ENCODE data around the gene C2orf42.
"Not testable (repeated sequence)": the region's sequence is repeated elsewhere in the genome, so short reads cannot be mapped to it uniquely, and the experiment has no call there.

C2orf42 gene

GRCh38 chr2:70169654-70170245 is 21.1 kb downstream of the C2orf42 start:
- not testable (repeated sequence) for DNase-seq (ENCODE audit: low spot score)

GRCh38 chr2:70161069-70161534 is 29.7 kb downstream of the C2orf42 start:
- no peak for DNase-seq (ENCODE audit: low spot score)

- DNase-seq (ENCODE audit: low spot score) = no peak
Measured at GRCh38 chr2:70160545-70160944, 30.3 kb downstream of the C2orf42 start.

- DNase-seq (ENCODE audit: low spot score) = not testable (repeated sequence)
Measured at GRCh38 chr2:70149130-70149686, 41.6 kb downstream of the C2orf42 start.

- DNase-seq (ENCODE audit: low spot score) = not testable (repeated sequence)
Measured at GRCh38 chr2:70148211-70148760, 42.5 kb downstream of the C2orf42 start.

- no peak for DNase-seq (ENCODE audit: low spot score)
Measured at GRCh38 chr2:70145851-70146739, 44.7 kb downstream of the C2orf42 start.

- no peak for DNase-seq (ENCODE audit: low spot score)
Measured at GRCh38 chr2:70145144-70145490, 45.7 kb downstream of the C2orf42 start.

GRCh38 chr2:70144443-70145143 is 46.2 kb downstream of the C2orf42 start:
- no peak for DNase-seq (ENCODE audit: low spot score)

GRCh38 chr2:70143314-70144150 is 47.3 kb downstream of the C2orf42 start:
- DNase-seq (ENCODE audit: low spot score) = no peak

- DNase-seq (ENCODE audit: low spot score) = peak; percentile 98
Measured at GRCh38 chr2:70142590-70143313, 48.1 kb downstream of the C2orf42 start.

GRCh38 chr2:70141902-70142589 is 48.8 kb downstream of the C2orf42 start:
- no peak for DNase-seq (ENCODE audit: low spot score)

- no peak for DNase-seq (ENCODE audit: low spot score)
Measured at GRCh38 chr2:70141212-70141901, 49.5 kb downstream of the C2orf42 start.

GRCh38 chr2:70140791-70141211 is 50.0 kb downstream of the C2orf42 start:
- no peak for DNase-seq (ENCODE audit: low spot score)

- DNase-seq (ENCODE audit: low spot score) = not testable (repeated sequence)
Measured at GRCh38 chr2:70134323-70134983, 56.4 kb downstream of the C2orf42 start.

GRCh38 chr2:70133491-70134322 is 57.1 kb downstream of the C2orf42 start:
- no peak for DNase-seq (ENCODE audit: low spot score)

GRCh38 chr2:70133127-70133452 is 57.7 kb downstream of the C2orf42 start:
- DNase-seq (ENCODE audit: low spot score) = no peak

GRCh38 chr2:70132244-70133126 is 58.3 kb downstream of the C2orf42 start:
- peak; percentile 65 for DNase-seq (ENCODE audit: low spot score)
